HG03571 (cell line): ENCODE measurements around the gene RSL1D1.

ENCODE experiments used
- ATAC-seq: cut with Tn5 transposase; IDR thresholded peaks from one replicate; pipeline ENCODE4 v1.9.1; 2021; ENCODE audit not compliant: unreplicated experiment

Gene RSL1D1

GRCh38 chr16:11851294-11852091 is at the start of gene RSL1D1:
Gene RSL1D1, minus strand, starts transcription at chr16:11851542. Its CDS starts 30 bp downstream, at chr16:11851512.
- ATAC-seq = peak; percentile 78

GRCh38 chr16:11901091-11901490 is 49.7 kb upstream of the RSL1D1 start:
- no peak for ATAC-seq

- ATAC-seq = no peak
Measured at GRCh38 chr16:11896486-11897176, 45.3 kb upstream of the RSL1D1 start.

- ATAC-seq = no peak
Measured at GRCh38 chr16:11893571-11893970, 42.2 kb upstream of the RSL1D1 start.

GRCh38 chr16:11892761-11893160 is 41.4 kb upstream of the RSL1D1 start:
- ATAC-seq = no peak

GRCh38 chr16:11890231-11890965 is 39.1 kb upstream of the RSL1D1 start:
- no peak for ATAC-seq

GRCh38 chr16:11886881-11887280 is 35.5 kb upstream of the RSL1D1 start:
- no peak for ATAC-seq

GRCh38 chr16:11884035-11884434 is 32.7 kb upstream of the RSL1D1 start:
- ATAC-seq = no peak

GRCh38 chr16:11880007-11880406 is 28.7 kb upstream of the RSL1D1 start:
- ATAC-seq = no peak

- ATAC-seq = no peak
Measured at GRCh38 chr16:11877374-11877773, 26.0 kb upstream of the RSL1D1 start.

GRCh38 chr16:11876306-11876705 is 25.0 kb upstream of the RSL1D1 start:
- no peak for ATAC-seq

- no peak for ATAC-seq
Measured at GRCh38 chr16:11875721-11876120, 24.4 kb upstream of the RSL1D1 start.

- ATAC-seq = no peak
Measured at GRCh38 chr16:11871193-11871592, 19.9 kb upstream of the RSL1D1 start.

GRCh38 chr16:11870399-11870798 is 19.1 kb upstream of the RSL1D1 start:
- no peak for ATAC-seq

GRCh38 chr16:11869353-11870228 is 18.2 kb upstream of the RSL1D1 start:
- ATAC-seq = no peak

- ATAC-seq = no peak
Measured at GRCh38 chr16:11868412-11868980, 17.2 kb upstream of the RSL1D1 start.

- ATAC-seq = no peak
Measured at GRCh38 chr16:11862489-11862888, 11.1 kb upstream of the RSL1D1 start.

- ATAC-seq = no peak
Measured at GRCh38 chr16:11857161-11857560, 5.8 kb upstream of the RSL1D1 start.

- no peak for ATAC-seq
Measured at GRCh38 chr16:11852092-11852809, 909 bp upstream of the RSL1D1 start.

- no peak for ATAC-seq
Measured at GRCh38 chr16:11848842-11849241, 2.5 kb downstream of the RSL1D1 start.
